ENCODE results near the gene DPYD. TPM values are rescaled to one million over a fixed set of nuclear protein-coding genes. Genes with fewer than 3 reads are reported as not detected.

The DPYD gene
- total and polyA plus RNA-seq, 4 donors, result 17.7 to 99.3 (median 74.4) TPM

GRCh38 chr1:97095764-97096163 lies 825.1 kb downstream of the DPYD start:
- Histone ChIP-seq H3K4me1 (ENCODE audit: control insufficient read depth in 5 of 5, insufficient read depth in 5 of 5, low read length in 5 of 5) (peaks cover 0 to 26% (median 5%) of the 10 kb centered on the region in 5 donors), H3K9me3 (ENCODE audit: control insufficient read depth in 4 of 4, insufficient read depth in 3 of 4, low read length in 3 of 4) (no peaks in the 10 kb centered on the region), H3K9ac (ENCODE audit: insufficient read depth in 1 of 2, low read length in 2 of 2) (no peak overlapping the region), H3K27ac (ENCODE audit: low read depth in 1 of 2, low read length in 1 of 2) (no peak overlapping the region), H3K4me3 (no peak overlapping the region), H3K27me3 (ENCODE audit: control insufficient read depth in 3 of 3, insufficient read depth in 3 of 3, low read length in 2 of 3) (no peaks in the 10 kb centered on the region), H3K36me3 (ENCODE audit: control insufficient read depth in 4 of 4, insufficient read depth in 4 of 4, low read length in 4 of 4) (peaks cover 0 to 9% (median 5%) of the 10 kb centered on the region in 4 donors)
- no peak for DNase-seq
- WGBS, 2 donors, result 97 to 100% methylated on average over 2 of the region's 2 CpGs
- no peak for ATAC-seq (ENCODE audit: insufficient read depth, low FRiP score)
- no peak for TF ChIP-seq CTCF (IDR thresholded peaks at IDR 0.05; ENCODE audit: control extremely low read depth, extremely low read depth)

GRCh38 chr1:97094247-97094972 lies 826.4 kb downstream of the DPYD start:
- H3K9me3 ChIP-seq (ENCODE audit: control insufficient read depth in 4 of 4, insufficient read depth in 3 of 4, low read length in 3 of 4), result no peaks in the 10 kb centered on the region
- no peak for ATAC-seq (ENCODE audit: insufficient read depth, low FRiP score)
- 84 to 88% methylated on average over 6 of the region's 6 CpGs for WGBS, 2 donors
- no peak overlapping the region for H3K27ac ChIP-seq (ENCODE audit: low read depth in 1 of 2, low read length in 1 of 2)
- no peak for DNase-seq
- TF ChIP-seq CTCF (IDR thresholded peaks at IDR 0.05; ENCODE audit: control extremely low read depth, extremely low read depth), result no peak
- no peak overlapping the region for H3K9ac ChIP-seq (ENCODE audit: insufficient read depth in 1 of 2, low read length in 2 of 2)
- peaks cover 0 to 31% (median 5%) of the 10 kb centered on the region in 5 donors for H3K4me1 ChIP-seq (ENCODE audit: control insufficient read depth in 5 of 5, insufficient read depth in 5 of 5, low read length in 5 of 5)
- no peaks in the 10 kb centered on the region for H3K27me3 ChIP-seq (ENCODE audit: control insufficient read depth in 3 of 3, insufficient read depth in 3 of 3, low read length in 2 of 3)
- H3K4me3 ChIP-seq, result no peak overlapping the region
- peaks cover 0 to 9% (median 5%) of the 10 kb centered on the region in 4 donors for H3K36me3 ChIP-seq (ENCODE audit: control insufficient read depth in 4 of 4, insufficient read depth in 4 of 4, low read length in 4 of 4)

- Histone ChIP-seq H3K36me3 (ENCODE audit: control insufficient read depth in 4 of 4, insufficient read depth in 4 of 4, low read length in 4 of 4) (peaks cover 0 to 9% (median 5%) of the 10 kb centered on the region in 4 donors), H3K27ac (ENCODE audit: low read depth in 1 of 2, low read length in 1 of 2) (no peak overlapping the region), H3K4me1 (ENCODE audit: control insufficient read depth in 5 of 5, insufficient read depth in 5 of 5, low read length in 5 of 5) (peaks cover 0 to 35% (median 5%) of the 10 kb centered on the region in 5 donors), H3K27me3 (ENCODE audit: control insufficient read depth in 3 of 3, insufficient read depth in 3 of 3, low read length in 2 of 3) (no peaks in the 10 kb centered on the region), H3K9me3 (ENCODE audit: control insufficient read depth in 4 of 4, insufficient read depth in 3 of 4, low read length in 3 of 4) (no peaks in the 10 kb centered on the region), H3K9ac (ENCODE audit: insufficient read depth in 1 of 2, low read length in 2 of 2) (no peak overlapping the region), H3K4me3 (no peak overlapping the region)
- 61 to 65% methylated on average over 3 of the region's 3 CpGs for WGBS, 2 donors
- no peak for TF ChIP-seq CTCF (IDR thresholded peaks at IDR 0.05; ENCODE audit: control extremely low read depth, extremely low read depth)
- DNase-seq (peak; percentile 28 to 92 (median 84)), ATAC-seq (ENCODE audit: insufficient read depth, low FRiP score) (no peak)
Observed at GRCh38 chr1:97093741-97094140, 827.1 kb downstream of the DPYD start.

Measured in lung (tissue), 12 donors.